Upper lobe of left lung (tissue), 4 donors: Measurements from ENCODE around the gene DMBT1.

Experiments
- EP300 ChIP-seq, 4 donors: sonication (generic); formaldehyde crosslinking; IDR thresholded peaks; one replicate each; pipeline ENCODE4 v1.5.1; 2017; ENCODE audit warnings: antibody characterized with exemption in 4 of 4, control low read depth in 2 of 4
- POLR2A ChIP-seq, 4 donors: fragments of 450-650 bp; IDR thresholded peaks; one replicate each; pipeline ENCODE4 v1.5.1; 2016 to 2017; ENCODE audit warnings: antibody characterized with exemption in 4 of 4, mild to moderate bottlenecking in 2 of 4
- TF ChIP-seq, protein P1 (sequence below), 6 experiments: fragments of 450-650 bp in 4 of 6; fragments of 200-600 bp in 2 of 6; sonication (generic) in 2 of 6; IDR thresholded peaks; one replicate each; pipeline ENCODE4 v1.5.1; 2016 to 2019; ENCODE audit warnings: antibody characterized with exemption in 6 of 6

DNA sequence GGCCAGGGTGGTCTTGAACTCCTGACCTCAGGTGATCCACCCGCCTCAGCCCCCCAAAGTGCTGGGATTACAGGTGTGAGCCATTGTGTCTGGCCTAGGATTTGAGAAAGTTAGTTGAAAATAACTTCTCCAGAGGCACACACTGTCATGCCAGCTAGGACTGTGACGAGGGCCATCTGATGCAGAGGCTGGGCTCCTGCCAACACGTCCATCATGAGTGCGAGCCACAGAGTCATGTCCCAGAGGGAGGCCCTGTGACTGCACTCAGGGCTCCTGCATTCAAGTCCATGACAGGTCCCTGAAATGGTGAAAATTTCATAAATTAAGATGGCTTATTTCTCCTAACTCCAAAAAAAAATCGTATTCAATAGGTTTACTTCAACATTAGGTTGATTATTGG is 122.0 kb downstream of the DMBT1 start:
- no peak for TF ChIP-seq POLR2A (IDR thresholded peaks at IDR 0.05)
- no peak for TF ChIP-seq EP300 (IDR thresholded peaks at IDR 0.05)
- TF ChIP-seq, protein P1, sequence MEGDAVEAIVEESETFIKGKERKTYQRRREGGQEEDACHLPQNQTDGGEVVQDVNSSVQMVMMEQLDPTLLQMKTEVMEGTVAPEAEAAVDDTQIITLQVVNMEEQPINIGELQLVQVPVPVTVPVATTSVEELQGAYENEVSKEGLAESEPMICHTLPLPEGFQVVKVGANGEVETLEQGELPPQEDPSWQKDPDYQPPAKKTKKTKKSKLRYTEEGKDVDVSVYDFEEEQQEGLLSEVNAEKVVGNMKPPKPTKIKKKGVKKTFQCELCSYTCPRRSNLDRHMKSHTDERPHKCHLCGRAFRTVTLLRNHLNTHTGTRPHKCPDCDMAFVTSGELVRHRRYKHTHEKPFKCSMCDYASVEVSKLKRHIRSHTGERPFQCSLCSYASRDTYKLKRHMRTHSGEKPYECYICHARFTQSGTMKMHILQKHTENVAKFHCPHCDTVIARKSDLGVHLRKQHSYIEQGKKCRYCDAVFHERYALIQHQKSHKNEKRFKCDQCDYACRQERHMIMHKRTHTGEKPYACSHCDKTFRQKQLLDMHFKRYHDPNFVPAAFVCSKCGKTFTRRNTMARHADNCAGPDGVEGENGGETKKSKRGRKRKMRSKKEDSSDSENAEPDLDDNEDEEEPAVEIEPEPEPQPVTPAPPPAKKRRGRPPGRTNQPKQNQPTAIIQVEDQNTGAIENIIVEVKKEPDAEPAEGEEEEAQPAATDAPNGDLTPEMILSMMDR (IDR thresholded peaks at IDR 0.05), result no peak
